GM21723 (cell line): ENCODE results near the gene LIN54.
A peak's percentile ranks its signal among the peaks of the same experiment; 100 is the strongest.
"Not testable (repeated sequence)": the region's sequence is repeated elsewhere in the genome, so short reads cannot be mapped to it uniquely, and the experiment has no call there.

ENCODE experiments used
- ATAC-seq: cut with Tn5 transposase; IDR thresholded peaks from one replicate; pipeline ENCODE4 v1.9.1; 2021; ENCODE audit warnings: mild to moderate bottlenecking, moderate library complexity; ENCODE audit not compliant: unreplicated experiment

The LIN54 gene

GRCh38 chr4:83012687-83013419 lies 2.2 kb upstream of the LIN54 start:
- peak; percentile 76 for ATAC-seq

DNA sequence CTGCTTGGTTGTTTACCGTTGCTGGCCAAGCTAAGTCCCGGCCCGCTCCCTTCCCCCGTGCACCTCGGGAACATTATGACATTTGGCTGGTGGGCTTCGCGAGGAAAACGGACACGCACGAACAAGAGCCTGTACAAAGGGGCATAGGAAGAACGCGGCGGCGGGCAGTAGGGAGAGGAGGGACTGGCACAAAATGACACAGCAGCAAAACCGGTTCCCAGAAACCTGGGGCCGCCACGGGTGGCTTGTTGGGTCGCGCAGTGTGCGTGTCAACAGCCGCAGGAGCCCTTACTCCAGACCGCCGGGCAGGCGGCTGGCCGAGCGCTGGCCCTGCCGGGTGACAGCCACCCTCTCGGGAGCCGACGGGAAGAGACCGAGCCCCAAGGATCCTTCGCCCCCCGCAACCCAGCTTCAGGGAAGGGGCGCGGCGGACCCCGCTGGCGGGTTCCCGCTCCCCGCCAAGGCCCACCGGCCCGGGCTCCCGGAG lies 1.6 kb upstream of the LIN54 start:
- peak; percentile 20 for ATAC-seq

DNA sequence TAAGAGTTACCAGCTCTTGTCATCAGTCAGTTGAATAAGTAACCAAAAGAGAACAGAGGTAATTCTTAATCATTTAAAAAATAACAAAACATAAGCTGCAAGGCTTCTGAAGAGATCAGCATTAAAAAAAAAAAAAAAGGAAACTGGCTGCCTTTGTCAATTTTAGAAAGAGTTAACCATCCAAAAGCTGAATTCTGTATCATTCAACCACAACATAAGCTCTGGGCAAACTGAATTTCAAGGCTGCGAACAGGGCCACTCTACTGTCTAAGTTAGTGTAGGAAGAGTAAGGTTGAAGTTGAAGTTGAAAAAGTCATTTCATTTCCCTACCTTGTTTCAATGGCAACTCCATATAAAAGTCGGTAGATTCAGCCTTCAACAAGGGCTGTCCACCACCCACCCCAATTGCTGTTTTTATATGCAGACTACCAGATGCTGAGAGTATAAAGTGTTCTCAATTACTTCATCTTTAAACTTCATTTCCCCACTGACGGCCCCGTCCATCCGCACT lies 1.1 kb upstream of the LIN54 start:
- no peak for ATAC-seq

GRCh38 chr4:83010111-83010521 lies 507 bp downstream of the LIN54 start:
- no peak for ATAC-seq

GRCh38 chr4:83009529-83009928 lies 1.1 kb downstream of the LIN54 start:
- no peak for ATAC-seq

- not testable (repeated sequence) for ATAC-seq
Observed at GRCh38 chr4:83003044-83003791, 7.4 kb downstream of the LIN54 start.

- ATAC-seq: no peak
Observed at GRCh38 chr4:83002329-83002728, 8.3 kb downstream of the LIN54 start.

- ATAC-seq: no peak
Observed at GRCh38 chr4:82998898-82999297, 11.7 kb downstream of the LIN54 start.

- ATAC-seq: no peak
Observed at GRCh38 chr4:82994834-82995233, 15.8 kb downstream of the LIN54 start.

- peak; percentile 95 for ATAC-seq
Observed at GRCh38 chr4:82989575-82990429, 20.8 kb downstream of the LIN54 start.

DNA sequence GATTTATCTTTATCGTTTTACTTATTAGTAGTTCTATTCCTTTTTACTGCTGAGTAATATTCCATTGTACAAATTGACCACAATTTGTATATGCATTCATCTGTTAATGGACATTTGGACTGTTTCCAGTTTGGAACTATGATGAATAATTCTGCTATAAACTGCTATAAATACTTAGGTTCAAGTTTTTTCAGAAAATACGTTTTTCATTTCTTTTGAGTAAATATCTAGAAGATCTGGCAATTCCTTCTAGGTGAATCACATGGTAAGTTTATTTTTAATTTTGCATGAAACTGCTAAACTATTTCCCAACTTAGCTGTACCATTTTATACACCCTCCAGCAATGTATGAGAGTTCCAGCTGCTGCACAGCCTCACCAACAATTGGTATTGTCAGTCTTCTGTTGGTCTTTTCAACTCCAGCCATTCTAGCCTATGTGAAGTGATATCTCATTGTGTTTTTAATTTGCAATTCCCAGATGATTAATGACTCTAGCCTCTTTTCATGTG lies 22.2 kb downstream of the LIN54 start:
- no peak for ATAC-seq

DNA sequence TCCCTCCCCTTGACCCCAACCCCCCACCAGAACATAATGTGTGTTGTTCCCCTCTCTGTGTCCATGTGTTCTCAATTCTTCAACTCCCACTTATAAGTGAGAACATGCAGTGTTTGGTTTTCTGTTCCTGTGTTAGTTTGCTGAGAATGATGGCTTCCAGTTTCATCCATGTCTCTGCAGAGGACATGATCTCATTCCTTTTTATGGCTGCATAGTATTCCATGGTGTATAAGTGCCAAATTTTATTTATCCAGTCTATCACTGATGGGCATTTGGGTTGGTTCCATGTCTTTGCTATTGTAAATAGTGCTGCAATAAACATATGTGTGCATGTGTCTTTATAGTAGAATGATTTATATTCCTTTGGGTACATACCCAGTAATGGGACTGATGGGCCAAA lies 23.1 kb downstream of the LIN54 start:
- not testable (repeated sequence) for ATAC-seq

DNA sequence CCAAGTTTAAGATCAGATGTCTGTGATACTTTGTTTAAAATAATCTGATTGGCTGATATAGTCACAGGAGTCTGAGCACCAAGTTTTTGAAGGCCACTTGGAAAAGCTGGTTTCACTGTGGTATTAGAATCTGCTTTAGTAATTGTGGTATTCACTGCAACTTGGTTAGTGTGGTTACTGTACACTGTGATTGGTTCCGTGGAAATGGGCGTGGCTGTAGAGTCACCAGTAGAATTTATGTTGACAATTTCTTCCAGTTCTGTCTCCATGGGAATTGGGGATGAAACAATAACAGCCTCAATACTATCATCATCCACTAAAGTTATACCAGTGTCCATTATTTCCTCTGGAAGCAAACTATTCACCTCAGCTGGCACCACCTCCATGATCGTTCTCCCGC lies 26.2 kb downstream of the LIN54 start:
- ATAC-seq: no peak

DNA sequence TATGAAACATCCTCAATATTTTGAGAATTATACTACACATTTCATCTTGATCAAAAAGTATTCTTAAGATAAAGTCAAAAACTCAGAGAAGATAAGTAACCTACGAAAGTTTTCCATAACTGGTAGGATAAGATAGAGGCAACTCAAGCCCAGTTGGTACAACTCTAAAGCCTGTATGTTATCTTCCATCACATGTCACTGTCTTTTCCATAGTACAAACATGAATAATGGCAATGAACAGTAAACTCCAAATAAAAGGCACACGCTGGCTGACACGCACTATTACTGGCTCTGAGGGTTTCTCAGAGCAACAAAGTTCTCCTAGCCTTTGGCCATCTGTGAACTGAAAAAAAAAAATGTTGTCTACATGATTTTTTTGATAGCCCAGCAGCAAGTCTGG lies 27.2 kb downstream of the LIN54 start:
- ATAC-seq: no peak

GRCh38 chr4:82981138-82981537 lies 29.5 kb downstream of the LIN54 start:
- no peak for ATAC-seq

GRCh38 chr4:82975792-82976191 lies 34.8 kb downstream of the LIN54 start:
- ATAC-seq: no peak

- no peak for ATAC-seq
Observed at GRCh38 chr4:82969414-82969813, 41.2 kb downstream of the LIN54 start.

DNA sequence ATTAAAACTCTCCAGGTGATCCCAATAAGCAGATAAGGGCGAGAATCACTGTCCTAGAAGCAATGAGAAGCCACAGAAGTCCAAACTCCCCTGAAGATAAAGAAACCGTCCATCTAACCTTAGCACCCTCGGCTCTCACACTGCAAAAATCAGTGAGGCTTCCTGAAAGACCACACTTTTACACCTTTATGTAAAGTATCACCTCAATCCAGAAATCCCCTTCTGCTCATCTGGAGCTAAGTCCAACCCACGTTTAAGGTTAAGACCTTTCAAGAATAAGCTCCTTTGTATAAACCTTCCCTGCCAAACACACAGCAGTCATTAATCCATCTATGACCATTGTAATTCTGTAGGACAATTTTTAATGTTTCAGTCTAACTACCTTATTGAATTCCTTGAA lies 41.7 kb downstream of the LIN54 start:
- no peak for ATAC-seq

DNA sequence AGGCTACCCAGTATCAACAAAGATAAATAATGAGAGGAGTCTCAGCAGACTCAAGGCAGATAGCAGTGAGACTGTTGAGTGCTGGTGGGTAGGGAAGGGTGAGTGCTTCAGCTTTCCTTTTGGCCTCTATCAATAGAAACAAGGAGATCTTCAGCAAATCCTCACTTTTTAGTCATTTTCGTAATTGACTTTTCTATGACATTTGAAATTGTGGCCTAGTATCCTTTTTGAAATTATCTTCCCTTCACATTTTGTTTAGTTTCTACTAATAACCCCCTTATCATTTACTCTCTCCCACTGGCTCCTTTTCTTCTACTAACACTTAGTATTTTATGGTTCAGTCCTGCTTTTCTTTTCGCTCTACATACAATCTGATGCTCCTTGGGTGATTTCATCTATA lies 44.9 kb downstream of the LIN54 start:
- ATAC-seq: no peak

DNA sequence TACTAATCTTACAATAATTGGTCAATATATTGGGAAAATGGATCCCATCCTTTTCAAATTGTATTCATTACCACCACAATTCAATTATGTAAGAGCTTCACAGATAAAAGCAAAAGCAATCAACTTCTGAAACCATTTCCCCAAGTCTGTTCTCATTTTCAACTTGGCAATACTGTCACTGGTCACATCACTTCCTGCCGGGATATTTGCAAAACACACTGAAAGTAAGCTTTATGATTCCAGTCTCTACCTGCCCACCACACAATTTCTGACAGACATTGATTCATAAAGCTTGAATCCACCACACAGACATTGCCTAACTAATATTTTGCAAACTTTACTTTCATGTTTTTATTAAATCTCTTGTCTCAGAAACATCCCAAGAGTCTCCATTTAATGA lies 53.6 kb downstream of the LIN54 start:
- ATAC-seq: no peak

- ATAC-seq: no peak
Observed at GRCh38 chr4:82954212-82954611, 56.4 kb downstream of the LIN54 start.
